Measurements from ENCODE around the gene S1PR5. TPM values are rescaled to one million over a fixed set of nuclear protein-coding genes. Genes with fewer than 3 reads are reported as not detected.
A peak's percentile ranks its signal among the peaks of the same experiment; 100 is the strongest.

S1PR5 gene
- total and polyA plus RNA-seq, 10 of the 15 experiments (the other 5 are each of a cell fraction or from before 2014, with no cell fraction given): 0.04 TPM; not detected in 9

- no peak for TF ChIP-seq ZNF24 (IDR thresholded peaks at IDR 0.05)
- no peak; the same call in 1 of the 2 replicates for TF ChIP-seq USF2 (IDR thresholded peaks at IDR 0.05; ENCODE audit: borderline replicate concordance, low read depth, low read length)
- TF ChIP-seq POLR2AphosphoS5 (IDR thresholded peaks at IDR 0.05; ENCODE audit: low read length): no peak
- TF ChIP-seq ZBTB33 (IDR thresholded peaks at IDR 0.05): no peak
- TF ChIP-seq ATF7 (IDR thresholded peaks at IDR 0.05; ENCODE audit: low read depth): no peak
- no peak for TF ChIP-seq ZBED1 (IDR thresholded peaks at IDR 0.05; ENCODE audit: borderline replicate concordance)
- no peak for TF ChIP-seq HDAC2 (IDR thresholded peaks at IDR 0.05)
- no peak for TF ChIP-seq NFIC (IDR thresholded peaks at IDR 0.05; ENCODE audit: low read depth, low read length)
- TF ChIP-seq NFXL1 (IDR thresholded peaks at IDR 0.05; ENCODE audit: borderline replicate concordance): no peak
- TF ChIP-seq CHD4 (IDR thresholded peaks at IDR 0.05): no peak
- TF ChIP-seq PRDM15 (CRISPR knock-in tag; IDR thresholded peaks at IDR 0.05): no peak
- no peak for TF ChIP-seq YBX1 (IDR thresholded peaks at IDR 0.05)
- no peak for TF ChIP-seq CHD1 (IDR thresholded peaks at IDR 0.05; ENCODE audit: low read depth, low read length)
- TF ChIP-seq ELK1 (IDR thresholded peaks at IDR 0.05; ENCODE audit: low read depth, low read length): no peak
- TF ChIP-seq MXI1 (IDR thresholded peaks at IDR 0.05; ENCODE audit: low read depth, low read length): peak; percentile 75
- no peak for TF ChIP-seq TCF12 (IDR thresholded peaks at IDR 0.05; ENCODE audit: low read depth, low read length)
- no peak for TF ChIP-seq MYB (IDR thresholded peaks at IDR 0.05; ENCODE audit: borderline replicate concordance, low read depth, low read length)
- TF ChIP-seq EP300 (IDR thresholded peaks at IDR 0.05; ENCODE audit: borderline replicate concordance in 1 of 2, control insufficient read depth in 1 of 2, low read depth in 2 of 2, low read length in 2 of 2): no peak
- no peak for TF ChIP-seq ATF2 (IDR thresholded peaks at IDR 0.05; ENCODE audit: low read length)
- TF ChIP-seq MAX (IDR thresholded peaks at IDR 0.05; ENCODE audit: low read depth, low read length): peak; percentile 69; the same call in 1 of the 2 replicates
- no peak for TF ChIP-seq JUND (IDR thresholded peaks at IDR 0.05; ENCODE audit: low read depth, low read length)
- peak; percentile 33 for TF ChIP-seq MYC (IDR thresholded peaks at IDR 0.05; ENCODE audit: insufficient read depth, insufficient read length, insufficient replicate concordance, low read length, severe bottlenecking)
Observed at GRCh38 chr19:10565028-10565566, 47.9 kb upstream of the S1PR5 start (continued).

All from GM12878 (cell line).